Measurements from ENCODE around the gene SCTR.
A peak's percentile ranks its signal among the peaks of the same experiment; 100 is the strongest.

The SCTR gene

GRCh38 chr2:119480718-119481142, 43.6 kb downstream of the SCTR start:
- H3K36me3 ChIP-seq = no peaks in the 10 kb centered on the region
- no peak for TF ChIP-seq Cebpa-rat (IDR thresholded peaks at IDR 0.05)
- no peak overlapping the region for H3K27ac ChIP-seq
- H3K4me1 ChIP-seq = peaks cover 18 to 35% (median 23%) of the 10 kb centered on the region in 10 experiments
- H4K20me1 ChIP-seq = peaks cover 0 to 9% (median 0%) of the 10 kb centered on the region in 11 experiments; a peak in 2 of 22 replicates
- H3K9me3 ChIP-seq (replicated peaks in 1 of 11) = no peaks in the 10 kb centered on the region
- H3K4me3 ChIP-seq = no peak overlapping the region
- no peaks in the 10 kb centered on the region for H3K27me3 ChIP-seq
- no peak overlapping the region for H3K9ac ChIP-seq
- no peak overlapping the region for H3K4me2 ChIP-seq

GRCh38 chr2:119480184-119480583, 44.1 kb downstream of the SCTR start:
- TF ChIP-seq Cebpa-rat (IDR thresholded peaks at IDR 0.05) = no peak
- Histone ChIP-seq H3K36me3 (no peaks in the 10 kb centered on the region), H3K9me3 (replicated peaks in 1 of 11) (no peaks in the 10 kb centered on the region), H3K4me1 (peaks cover 18 to 35% (median 25%) of the 10 kb centered on the region in 10 experiments), H3K9ac (no peak overlapping the region), H3K27me3 (no peaks in the 10 kb centered on the region), H4K20me1 (peaks cover 0 to 9% (median 0%) of the 10 kb centered on the region in 11 experiments; a peak in 2 of 22 replicates), H3K4me3 (no peak overlapping the region), H3K27ac (no peak overlapping the region), H3K4me2 (no peak overlapping the region)

GRCh38 chr2:119478978-119479295, 45.3 kb downstream of the SCTR start:
- peaks cover 18 to 36% (median 26%) of the 10 kb centered on the region in 10 experiments for H3K4me1 ChIP-seq
- H3K9ac ChIP-seq = no peak overlapping the region
- no peak for TF ChIP-seq Cebpa-rat (IDR thresholded peaks at IDR 0.05)
- H3K27ac ChIP-seq = no peak overlapping the region
- H3K27me3 ChIP-seq = no peaks in the 10 kb centered on the region
- no peak overlapping the region for H3K4me2 ChIP-seq
- H4K20me1 ChIP-seq = peaks cover 0 to 9% (median 0%) of the 10 kb centered on the region in 11 experiments; a peak in 2 of 22 replicates
- H3K36me3 ChIP-seq = no peaks in the 10 kb centered on the region
- H3K9me3 ChIP-seq (replicated peaks in 1 of 11) = no peaks in the 10 kb centered on the region
- no peak overlapping the region for H3K4me3 ChIP-seq

- Histone ChIP-seq H4K20me1 (peaks cover 0 to 9% (median 0%) of the 10 kb centered on the region in 11 experiments; a peak in 2 of 22 replicates), H3K4me1 (peaks cover 15 to 36% (median 24%) of the 10 kb centered on the region in 10 experiments)
Observed at GRCh38 chr2:119478188-119478977, 45.9 kb downstream of the SCTR start.

GRCh38 chr2:119477113-119477505, 47.2 kb downstream of the SCTR start:
- Histone ChIP-seq H3K4me3 (no peak overlapping the region), H3K36me3 (no peaks in the 10 kb centered on the region), H3K27ac (no peak overlapping the region), H3K9ac (no peak overlapping the region), H3K27me3 (no peaks in the 10 kb centered on the region), H3K9me3 (replicated peaks in 1 of 11) (no peaks in the 10 kb centered on the region), H4K20me1 (peaks cover 0 to 5% (median 0%) of the 10 kb centered on the region in 11 experiments; a peak in 1 of 22 replicates), H3K4me2 (no peak overlapping the region), H3K4me1 (peaks cover 2 to 23% (median 11%) of the 10 kb centered on the region in 10 experiments; a peak in 19 of 20 replicates)
- no peak for TF ChIP-seq Cebpa-rat (IDR thresholded peaks at IDR 0.05)

More at GRCh38 chr2:119478188-119478977, 45.9 kb downstream of the SCTR start:
- H3K27me3 ChIP-seq = no peaks in the 10 kb centered on the region
- TF ChIP-seq Cebpa-rat (IDR thresholded peaks at IDR 0.05) = no peak
- no peaks in the 10 kb centered on the region for H3K9me3 ChIP-seq (replicated peaks in 1 of 11)
- no peak overlapping the region for H3K4me3 ChIP-seq
- no peak overlapping the region for H3K27ac ChIP-seq
- no peak overlapping the region for H3K9ac ChIP-seq
- no peak overlapping the region for H3K4me2 ChIP-seq
- no peaks in the 10 kb centered on the region for H3K36me3 ChIP-seq

- Histone ChIP-seq H3K4me2 (peak overlapping the region in 2 of 11 experiments; percentile 10 to 21; a peak in 1 of 22 replicates), H3K4me1 (peaks cover 0 to 19% (median 5%) of the 10 kb centered on the region in 10 experiments; a peak in 11 of 20 replicates), H3K27ac (no peak overlapping the region), H3K9ac (no peak overlapping the region), H3K36me3 (no peaks in the 10 kb centered on the region), H4K20me1 (peaks cover 0 to 5% (median 0%) of the 10 kb centered on the region in 11 experiments; a peak in 1 of 22 replicates), H3K9me3 (replicated peaks in 1 of 11) (no peaks in the 10 kb centered on the region), H3K27me3 (no peaks in the 10 kb centered on the region), H3K4me3 (no peak overlapping the region)
- TF ChIP-seq Cebpa-rat (IDR thresholded peaks at IDR 0.05) = no peak
Observed at GRCh38 chr2:119476301-119477112, 47.8 kb downstream of the SCTR start.

- H3K27ac ChIP-seq = no peak overlapping the region
- H3K4me2 ChIP-seq = peak overlapping the region in 2 of 11 experiments; percentile 10 to 21; a peak in 1 of 22 replicates
- H3K9me3 ChIP-seq (replicated peaks in 1 of 11) = no peaks in the 10 kb centered on the region
- no peaks in the 10 kb centered on the region for H3K36me3 ChIP-seq
- no peak overlapping the region for H3K9ac ChIP-seq
- no peaks in the 10 kb centered on the region for H3K27me3 ChIP-seq
- peaks cover 0 to 19% (median 4%) of the 10 kb centered on the region in 10 experiments; a peak in 11 of 20 replicates for H3K4me1 ChIP-seq
- H4K20me1 ChIP-seq = peaks cover 0 to 5% (median 0%) of the 10 kb centered on the region in 11 experiments; a peak in 1 of 22 replicates
- H3K4me3 ChIP-seq = no peak overlapping the region
- TF ChIP-seq Cebpa-rat (IDR thresholded peaks at IDR 0.05) = no peak
Observed at GRCh38 chr2:119475857-119476244, 48.4 kb downstream of the SCTR start.

- no peak overlapping the region for H3K27ac ChIP-seq
- no peak for TF ChIP-seq Cebpa-rat (IDR thresholded peaks at IDR 0.05)
- H3K9me3 ChIP-seq (replicated peaks in 1 of 11) = no peaks in the 10 kb centered on the region
- H3K4me2 ChIP-seq = peak overlapping the region in 6 of 11 experiments; percentile 7 to 34 (median 24); a peak in 2 of 22 replicates
- no peaks in the 10 kb centered on the region for H3K27me3 ChIP-seq
- peaks cover 0 to 19% (median 4%) of the 10 kb centered on the region in 10 experiments; a peak in 11 of 20 replicates for H3K4me1 ChIP-seq
- H4K20me1 ChIP-seq = peaks cover 0 to 5% (median 0%) of the 10 kb centered on the region in 11 experiments; a peak in 1 of 22 replicates
- no peaks in the 10 kb centered on the region for H3K36me3 ChIP-seq
- H3K4me3 ChIP-seq = no peak overlapping the region
- 0 out of 22 replicates have a peak overlapping the region, but pooled peaks of 1 of the 11 experiments have one; percentile 32 for H3K9ac ChIP-seq
Observed at GRCh38 chr2:119475225-119475856, 48.9 kb downstream of the SCTR start.
